OCI-LY1 (cell line): ENCODE results near the gene PANK4.

Source experiments
- H2AFZ ChIP-seq: fragments of 200-600 bp; sonication (generic), shearing (Covaris generic); 2 replicates; pipeline ENCODE4 v1.6.0; 2014; ENCODE audit warnings: antibody characterized with exemption, mild to moderate bottlenecking, low read length
- H3F3A ChIP-seq: fragments of 200-600 bp; sonication (generic), shearing (Covaris generic); 2 replicates; pipeline ENCODE4 v1.6.0; 2014; ENCODE audit warnings: mild to moderate bottlenecking, antibody characterized with exemption, low read length, moderate library complexity; ENCODE audit not compliant: insufficient read depth
- H3K27ac ChIP-seq: fragments of 200-600 bp; sonication (generic); 2 replicates; pipeline ENCODE4 v1.5.1; 2014; ENCODE audit warnings: low read length, mixed run types, mild to moderate bottlenecking, low read depth; ENCODE audit not compliant: poor library complexity, severe bottlenecking
- H3K27me3 ChIP-seq: fragments of 200-600 bp; sonication (generic); 2 replicates; pipeline ENCODE4 v1.6.0; 2014; ENCODE audit warnings: antibody characterized with exemption, mild to moderate bottlenecking, low read length, moderate library complexity; ENCODE audit not compliant: insufficient read depth
- H3K36me3 ChIP-seq: fragments of 200-600 bp; sonication (generic); 2 replicates; pipeline ENCODE4 v1.6.1; 2014; ENCODE audit warnings: mild to moderate bottlenecking, antibody characterized with exemption, low read length, moderate library complexity, mixed read lengths; ENCODE audit not compliant: insufficient read depth
- H3K4me1 ChIP-seq: fragments of 200-600 bp; sonication (generic); 2 replicates; pipeline ENCODE4 v1.5.1; 2014; ENCODE audit warnings: mild to moderate bottlenecking, low read length, moderate library complexity; ENCODE audit not compliant: insufficient read depth, severe bottlenecking
- H3K4me2 ChIP-seq: fragments of 200-600 bp; sonication (generic), shearing (Covaris generic); 2 replicates; pipeline ENCODE4 v1.6.1; 2014; ENCODE audit warnings: low read length
- H3K4me3 ChIP-seq: fragments of 200-600 bp; sonication (generic); 2 replicates; pipeline ENCODE4 v1.5.1; 2014; ENCODE audit warnings: low read length, low read depth, mild to moderate bottlenecking, mixed read lengths; ENCODE audit not compliant: poor library complexity, severe bottlenecking
- H3K79me2 ChIP-seq: fragments of 200-600 bp; shearing (Covaris generic); 2 replicates; pipeline ENCODE4 v1.6.1; 2016; ENCODE audit warnings: mixed run types, low read length, mixed read lengths; ENCODE audit not compliant: insufficient read depth
- H3K9ac ChIP-seq: fragments of 200-600 bp; sonication (generic), shearing (Covaris generic); 2 replicates; pipeline ENCODE4 v1.6.1; 2014; ENCODE audit warnings: mild to moderate bottlenecking, low read length, mixed read lengths
- H3K9me2 ChIP-seq: fragments of 200-600 bp; sonication (generic), shearing (Covaris generic); 2 replicates; pipeline ENCODE4 v1.6.1; 2014; ENCODE audit warnings: low read depth, mild to moderate bottlenecking, low read length, mixed read lengths
- H3K9me3 ChIP-seq: fragments of 200-600 bp; shearing (Covaris generic); 2 replicates; pipeline ENCODE4 v1.6.1; 2014; ENCODE audit warnings: low read length, mixed read lengths
- H4K20me1 ChIP-seq: fragments of 200-600 bp; sonication (generic), shearing (Covaris generic); 2 replicates; pipeline ENCODE4 v1.6.0; 2016; ENCODE audit warnings: mild to moderate bottlenecking, low read length; ENCODE audit not compliant: insufficient read depth
- CTCF ChIP-seq: fragments of 200-600 bp; sonication (generic), shearing (Covaris generic); IDR thresholded peaks from 2 replicates; pipeline ENCODE4 v1.5.1; 2017; ENCODE audit warnings: mild to moderate bottlenecking, antibody characterized with exemption, low read length, moderate library complexity, mixed read lengths
- EZH2 ChIP-seq: fragments of 200-600 bp; sonication (generic), shearing (Covaris generic); IDR thresholded peaks from 2 replicates; pipeline ENCODE4 v1.8.0; 2017; ENCODE audit warnings: borderline replicate concordance, mixed run types, mild to moderate bottlenecking, antibody characterized with exemption, low read length, moderate library complexity, mixed read lengths

Gene PANK4

DNA sequence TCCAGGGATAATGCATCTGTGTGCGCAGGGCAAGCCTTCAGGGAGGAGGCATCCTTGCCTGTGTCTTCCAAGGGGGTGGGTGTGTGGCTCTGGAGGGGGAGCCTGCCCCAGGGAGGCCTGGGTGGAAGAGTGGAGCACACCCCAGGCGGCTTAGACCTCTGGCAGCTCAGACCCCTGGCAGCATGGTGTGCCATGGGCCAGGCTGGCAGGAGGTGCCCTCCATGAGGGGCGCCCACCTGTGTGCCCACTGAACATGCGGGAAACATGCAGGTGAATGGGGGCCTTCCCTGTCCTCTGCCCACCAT, 1.1 kb upstream of the PANK4 start:
- no peaks in the 10 kb centered on the region for H4K20me1 ChIP-seq
- H3K4me2 ChIP-seq, result no peak overlapping the region
- H3K36me3 ChIP-seq, result 0 out of 2 replicates have a peak, but pooled peaks cover 7% of the 10 kb centered on the region
- H3K4me1 ChIP-seq, result peaks cover 26% of the 10 kb centered on the region
- no peak overlapping the region for H3K9ac ChIP-seq
- H3F3A ChIP-seq, result no peaks in the 10 kb centered on the region
- H3K27ac ChIP-seq, result no peak overlapping the region
- no peaks in the 10 kb centered on the region for H3K9me3 ChIP-seq
- H3K4me3 ChIP-seq, result no peak overlapping the region
- 0 out of 2 replicates have a peak, but pooled peaks cover 9% of the 10 kb centered on the region for H3K27me3 ChIP-seq
- H2AFZ ChIP-seq, result no peak overlapping the region
- no peaks in the 10 kb centered on the region for H3K9me2 ChIP-seq
- peaks cover 33% of the 10 kb centered on the region for H3K79me2 ChIP-seq
- no peak for TF ChIP-seq CTCF
- no peak for TF ChIP-seq EZH2

DNA sequence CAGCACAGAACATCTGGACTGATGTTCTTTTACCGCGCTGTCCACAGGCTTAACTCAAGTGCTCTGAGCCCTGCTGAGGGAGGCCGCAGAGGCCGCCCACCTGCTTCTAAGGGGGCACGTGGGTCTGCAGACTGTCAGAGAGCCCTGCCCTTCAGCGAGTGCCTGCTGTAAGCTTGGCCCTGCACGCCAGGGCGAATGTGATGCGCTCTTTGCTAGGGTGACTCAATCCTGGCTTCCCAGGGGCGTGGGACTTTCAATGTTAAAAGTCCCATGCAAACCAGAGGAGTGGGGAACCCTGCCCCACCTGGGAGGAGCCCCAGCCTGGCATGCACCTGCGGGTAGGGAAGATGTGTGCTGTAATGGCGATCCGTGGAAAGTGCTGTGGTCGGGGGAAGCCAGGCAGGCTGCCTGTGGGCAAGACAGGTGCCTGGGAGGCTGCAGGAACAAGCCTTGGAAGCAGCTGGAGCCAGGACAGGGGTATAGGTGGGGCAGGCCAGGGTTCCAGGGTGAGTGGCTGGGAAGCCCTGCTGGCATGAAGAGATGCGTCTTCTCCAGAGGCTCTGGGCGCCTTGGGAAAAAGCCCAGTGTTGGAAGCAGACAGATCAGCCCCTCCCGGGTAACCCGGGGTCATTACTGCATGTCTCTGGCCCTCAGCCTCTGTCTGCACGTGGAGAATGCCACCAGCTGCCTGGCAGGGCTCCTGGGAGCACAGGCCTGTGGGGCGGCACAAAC, 594 bp upstream of the PANK4 start:
- Histone ChIP-seq H3K4me1 (peaks cover 26% of the 10 kb centered on the region), H4K20me1 (no peaks in the 10 kb centered on the region), H3K36me3 (0 out of 2 replicates have a peak, but pooled peaks cover 7% of the 10 kb centered on the region), H3K9me3 (no peaks in the 10 kb centered on the region), H2AFZ (no peak overlapping the region), H3F3A (no peaks in the 10 kb centered on the region), H3K4me3 (peak overlapping the region; percentile 86), H3K4me2 (peak overlapping the region; percentile 62), H3K9ac (peak overlapping the region; percentile 13; the same call in 1 of the 2 replicates), H3K79me2 (peaks cover 33% of the 10 kb centered on the region), H3K27me3 (0 out of 2 replicates have a peak, but pooled peaks cover 9% of the 10 kb centered on the region), H3K9me2 (no peaks in the 10 kb centered on the region), H3K27ac (no peak overlapping the region)
- TF ChIP-seq CTCF (no peak), EZH2 (no peak)

- no peak overlapping the region for H3K27ac ChIP-seq
- H3K4me2 ChIP-seq, result peak overlapping the region; percentile 93
- 0 out of 2 replicates have a peak, but pooled peaks cover 9% of the 10 kb centered on the region for H3K27me3 ChIP-seq
- TF ChIP-seq EZH2 (no peak), CTCF (no peak)
- peaks cover 33% of the 10 kb centered on the region for H3K79me2 ChIP-seq
- H3K9me2 ChIP-seq, result no peaks in the 10 kb centered on the region
- H3K9me3 ChIP-seq, result no peaks in the 10 kb centered on the region
- H3K9ac ChIP-seq, result peak overlapping the region; percentile 85
- H3K36me3 ChIP-seq, result peaks cover 15% of the 10 kb centered on the region
- peaks cover 26% of the 10 kb centered on the region for H3K4me1 ChIP-seq
- peak overlapping the region; percentile 86 for H3K4me3 ChIP-seq
- H2AFZ ChIP-seq, result no peak overlapping the region
- H3F3A ChIP-seq, result no peaks in the 10 kb centered on the region
- no peaks in the 10 kb centered on the region for H4K20me1 ChIP-seq
Observed at GRCh38 chr1:2525572-2525919, 850 bp downstream of the PANK4 start.
